ENCODE data around the gene QSOX2. TPM values are rescaled to one million over a fixed set of nuclear protein-coding genes. Genes with fewer than 3 reads are reported as not detected.

QSOX2 gene
- total RNA-seq, 1 donor from 2014 or later, result 6.1 TPM

GRCh38 chr9:136253246-136254130 is 7.9 kb upstream of the QSOX2 start:
- TF ChIP-seq POLR2A (IDR thresholded peaks at IDR 0.05) (no peak), CTCF (IDR thresholded peaks at IDR 0.05) (no peak), POLR2AphosphoS5 (IDR thresholded peaks at IDR 0.05; ENCODE audit: insufficient read depth in 1 of 2, low read depth in 1 of 2) (no peak)
- Histone ChIP-seq H3K9me3 (no peaks in the 10 kb centered on the region), H3K36me3 (no peaks in the 10 kb centered on the region), H3K27ac (no peak overlapping the region), H3K4me3 (no peak overlapping the region), H3K27me3 (no peaks in the 10 kb centered on the region), H3K4me1 (no peaks in the 10 kb centered on the region)
- no peak for DNase-seq (ENCODE audit: extremely low spot score in 2 of 2)
- intact Hi-C loops (cut with DNase I), result no loop called here

GRCh38 chr9:136252846-136253245 is 7.2 kb upstream of the QSOX2 start:
- Histone ChIP-seq H3K9me3 (no peaks in the 10 kb centered on the region), H3K36me3 (no peaks in the 10 kb centered on the region), H3K27me3 (no peaks in the 10 kb centered on the region), H3K4me1 (no peaks in the 10 kb centered on the region), H3K27ac (no peak overlapping the region), H3K4me3 (no peak overlapping the region)
- intact Hi-C loops (cut with DNase I), result no loop called here
- DNase-seq (ENCODE audit: extremely low spot score in 2 of 2), result no peak
- no peak for TF ChIP-seq CTCF (IDR thresholded peaks at IDR 0.05)
- no peak for TF ChIP-seq POLR2A (IDR thresholded peaks at IDR 0.05)

- Histone ChIP-seq H3K27me3 (no peaks in the 10 kb centered on the region), H3K27ac (no peak overlapping the region), H3K4me1 (no peaks in the 10 kb centered on the region), H3K9me3 (no peaks in the 10 kb centered on the region), H3K36me3 (no peaks in the 10 kb centered on the region), H3K4me3 (no peak overlapping the region)
- intact Hi-C loops (cut with DNase I), result no loop called here
- no peak for TF ChIP-seq POLR2A (IDR thresholded peaks at IDR 0.05)
- no peak for TF ChIP-seq CTCF (IDR thresholded peaks at IDR 0.05)
- TF ChIP-seq POLR2AphosphoS5 (IDR thresholded peaks at IDR 0.05; ENCODE audit: insufficient read depth in 1 of 2, low read depth in 1 of 2), result no peak
- DNase-seq (ENCODE audit: extremely low spot score in 2 of 2), result no peak
These were observed 6.7 kb upstream of the QSOX2 start for GRCh38 chr9:136252281-136252680.

GRCh38 chr9:136251264-136252115 is 5.9 kb upstream of the QSOX2 start:
- intact Hi-C loops (cut with DNase I), result no loop called here
- Histone ChIP-seq H3K27ac (no peak overlapping the region), H3K27me3 (no peaks in the 10 kb centered on the region), H3K4me1 (no peaks in the 10 kb centered on the region), H3K4me3 (no peak overlapping the region), H3K9me3 (no peaks in the 10 kb centered on the region), H3K36me3 (no peaks in the 10 kb centered on the region)
- no peak for DNase-seq (ENCODE audit: extremely low spot score in 2 of 2)
- TF ChIP-seq CTCF (IDR thresholded peaks at IDR 0.05) (no peak), POLR2AphosphoS5 (IDR thresholded peaks at IDR 0.05; ENCODE audit: insufficient read depth in 1 of 2, low read depth in 1 of 2) (no peak), POLR2A (IDR thresholded peaks at IDR 0.05) (no peak)
